Ovary (tissue), 9 donors: ENCODE results near the gene SPATA18. TPM values are rescaled to one million over a fixed set of nuclear protein-coding genes. Genes with fewer than 3 reads are reported as not detected.
A peak's percentile ranks its signal among the peaks of the same experiment; 100 is the strongest.

ENCODE experiments used
- DNase-seq, 5 donors: peaks; one replicate each; pipeline ENCODE4 v3.0.0-alpha.2; 2019 to 2020
- H3K27ac ChIP-seq, 2 donors: fragments of 200-600 bp; one replicate each; pipeline versions ENCODE4 v1.5.1 to v1.8.0; 2019 to 2022
- H3K27me3 ChIP-seq: fragments of 200-600 bp; one replicate; pipeline ENCODE4 v1.8.0; 2022
- H3K36me3 ChIP-seq: fragments of 200-600 bp; sonication (generic); one replicate; pipeline ENCODE4 v1.5.1; 2019
- H3K4me1 ChIP-seq: one replicate; pipeline ENCODE4 v1.8.1; 2013; ENCODE audit warnings: mild to moderate bottlenecking, moderate library complexity; ENCODE audit not compliant: insufficient read depth
- H3K4me3 ChIP-seq: fragments of 200-600 bp; sonication (generic); one replicate; pipeline ENCODE4 v1.5.1; 2017
- H3K9me3 ChIP-seq, 2 donors: fragments of 200-600 bp in 1 of 2; sonication (generic) in 1 of 2; one replicate each; pipeline versions ENCODE4 v1.5.1 to v1.8.1; 2013 to 2019; ENCODE audit warnings: mild to moderate bottlenecking in 1 of 2, moderate library complexity in 1 of 2
- CTCF ChIP-seq, 3 donors: fragments of 450-650 bp in 2 of 3; fragments of 200-600 bp in 1 of 3; IDR thresholded peaks; one replicate each; pipeline versions ENCODE4 v1.5.1 to v1.8.0; 2016 to 2022; ENCODE audit warnings: antibody characterized with exemption in 3 of 3, mild to moderate bottlenecking in 1 of 3
- EP300 ChIP-seq: sonication (generic); formaldehyde crosslinking; IDR thresholded peaks from one replicate; pipeline ENCODE4 v1.6.1; 2017; ENCODE audit warnings: antibody characterized with exemption
- POLR2A ChIP-seq: fragments of 450-650 bp; IDR thresholded peaks from one replicate; pipeline ENCODE4 v1.6.1; 2017; ENCODE audit warnings: antibody characterized with exemption, mild to moderate bottlenecking, moderate library complexity
- WGBS, 3 donors: extraction: QIAGEN DNeasy Blood & Tissue Kit in 1 of 3; methylation state at CpG; one replicate each; pipeline versions ENCODE4 v1.1.5 to v1.1.7; 2013 to 2017; 5-methylcytosine and 5-hydroxymethylcytosine counted together
- intact Hi-C, 4 donors: fragments of 100-400 bp; cut with DNase I; formaldehyde crosslinking; loops; one replicate each; pipeline versions ENCODE4 v1.11.0 to v1.15.1; 2022 to 2023
- polyA plus RNA-seq, 2 donors: library from polyadenylated mRNA; stranded (reverse); fragments of 200-250 nt in 1 of 2; fragments of 350-450 nt in 1 of 2; fragmentation: Illumina TruSeq in 1 of 2; extraction: RNeasy Lipid Tissue Mini Kit (QIAGEN cat#74804) in 1 of 2; gene quantifications; one replicate each; pipeline ENCODE4 v1.2.3, GENCODE V29; 2013 to 2014
- total RNA-seq, 7 donors: library from RNA; depleted of rRNA in 2 of 7; stranded (reverse); fragments of >200 nt in 2 of 7; fragmentation: NEBNext Ultra II Directional in 3 of 7; extraction: Animal tissue kit (Norgen Biotek cat#: 25700) in 3 of 7; gene quantifications; one replicate each; pipeline versions ENCODE4 v1.1.0 to v1.2.4, GENCODE V29; 2016 to 2023
- donor health status: DM: no; HTN: no; CAD: no; lungs with moderate emphysema.
- donor health status: DM: no; HTN: no; CAD: no.
- donor health status: Bipolar disorder and iron deficiency.
- donor health status: DM: yes; HTN: yes; CAD: no.
- donor health status: DM: no; HTN: no; CAD: no.
- donor health status: DM: yes; HTN: yes; CAD: no.

SPATA18 gene
- total and polyA plus RNA-seq, 9 donors: 0.77 to 40.6 (median 4.8) TPM

GRCh38 chr4:52037689-52038102 lies 13.4 kb upstream of the SPATA18 start:
- Histone ChIP-seq H3K4me3 (peak overlapping the region; percentile 76), H3K27ac (peak overlapping the region; percentile 76 to 77), H3K4me1 (peaks cover 9% of the 10 kb centered on the region), H3K27me3 (no peaks in the 10 kb centered on the region), H3K36me3 (no peaks in the 10 kb centered on the region), H3K9me3 (no peaks in the 10 kb centered on the region)
- 0 to 1% (median 1%) methylated on average over 20 to 25 of the region's 25 CpGs for WGBS, 3 donors
- TF ChIP-seq CTCF (IDR thresholded peaks at IDR 0.05): no peak
- no peak for TF ChIP-seq POLR2A
- no peak for TF ChIP-seq EP300
- DNase-seq: peak; percentile 24 to 57 (median 49)
- intact Hi-C loops: loop anchor here in 2 of 4 donors (10.0 kb wide), 2 partner anchors 143 to 193 kb away; partner anchors contain the start of gene DCUN1D4 (in 1 of the 2)

GRCh38 chr4:52038103-52038912 lies 12.8 kb upstream of the SPATA18 start, which contains the start of gene SGCB:
Gene SGCB (minus strand): TSS chr4:52038299. CDS start chr4:52038259, 40 bp downstream.
- whole genome bisulfite sequencing, 3 donors: 1 to 2% (median 1%) methylated on average over 20 to 70 of the region's 70 CpGs

GRCh38 chr4:52045028-52045427 lies 6.1 kb upstream of the SPATA18 start:
- Histone ChIP-seq H3K27me3 (no peaks in the 10 kb centered on the region), H3K36me3 (no peaks in the 10 kb centered on the region), H3K4me3 (no peak overlapping the region), H3K27ac (no peak overlapping the region), H3K9me3 (no peaks in the 10 kb centered on the region), H3K4me1 (no peaks in the 10 kb centered on the region)
- no peak for DNase-seq
- TF ChIP-seq EP300 (no peak), CTCF (IDR thresholded peaks at IDR 0.05) (no peak), POLR2A (no peak)
- WGBS, 3 donors: 95 to 100% (median 100%) methylated on average over 1 of the region's 1 CpG
- intact Hi-C loops: no loop called here

More at GRCh38 chr4:52038103-52038912, 12.8 kb upstream of the SPATA18 start, which contains the start of gene SGCB:
- intact Hi-C loops: loop anchor here in 2 of 4 donors (10.0 kb wide), 2 partner anchors 144 to 194 kb away; partner anchors contain the start of gene DCUN1D4 (in 1 of the 2)
- Histone ChIP-seq H3K27ac (peak within 1 kb of the TSS; percentile 76 to 77), H3K27me3 (no peaks in the 10 kb centered on the region), H3K9me3 (no peaks in the 10 kb centered on the region), H3K36me3 (no peaks in the 10 kb centered on the region), H3K4me3 (peak within 1 kb of the TSS; percentile 76), H3K4me1 (peaks cover 9% of the 10 kb centered on the region)
- TF ChIP-seq POLR2A: no peak
- TF ChIP-seq CTCF (IDR thresholded peaks at IDR 0.05): no peak
- TF ChIP-seq EP300: no peak
- DNase-seq: peak; percentile 65 to 80 (median 73)

GRCh38 chr4:52049266-52049665 lies 1.8 kb upstream of the SPATA18 start:
- H3K27me3 ChIP-seq: no peaks in the 10 kb centered on the region
- no peak overlapping the region for H3K27ac ChIP-seq
- DNase-seq: no peak
- intact Hi-C loops: no loop called here
- WGBS, 3 donors: 83 to 90% (median 88%) methylated on average over 5 of the region's 5 CpGs
- TF ChIP-seq EP300: no peak
- TF ChIP-seq CTCF (IDR thresholded peaks at IDR 0.05): no peak
- no peak for TF ChIP-seq POLR2A
- H3K4me1 ChIP-seq: no peaks in the 10 kb centered on the region
- H3K36me3 ChIP-seq: no peaks in the 10 kb centered on the region
- no peak overlapping the region for H3K4me3 ChIP-seq
- H3K9me3 ChIP-seq: peaks cover 0 to 9% of the 10 kb centered on the region in 2 donors
